HG03342 (cell line): ENCODE data around the gene TES.
"Not testable (repeated sequence)": the region's sequence is repeated elsewhere in the genome, so short reads cannot be mapped to it uniquely, and the experiment has no call there.

ENCODE experiments used
- ATAC-seq: cut with Tn5 transposase; IDR thresholded peaks from one replicate; pipeline ENCODE4 v1.9.1; 2021; ENCODE audit warnings: mild to moderate bottlenecking, moderate library complexity; ENCODE audit not compliant: unreplicated experiment

Gene TES

GRCh38 chr7:116280803-116281202 is 70.5 kb downstream of the TES start:
- no peak for ATAC-seq

GRCh38 chr7:116283595-116284204 is 73.4 kb downstream of the TES start:
- no peak for ATAC-seq

GRCh38 chr7:116284390-116284789 is 74.1 kb downstream of the TES start:
- ATAC-seq = no peak

DNA sequence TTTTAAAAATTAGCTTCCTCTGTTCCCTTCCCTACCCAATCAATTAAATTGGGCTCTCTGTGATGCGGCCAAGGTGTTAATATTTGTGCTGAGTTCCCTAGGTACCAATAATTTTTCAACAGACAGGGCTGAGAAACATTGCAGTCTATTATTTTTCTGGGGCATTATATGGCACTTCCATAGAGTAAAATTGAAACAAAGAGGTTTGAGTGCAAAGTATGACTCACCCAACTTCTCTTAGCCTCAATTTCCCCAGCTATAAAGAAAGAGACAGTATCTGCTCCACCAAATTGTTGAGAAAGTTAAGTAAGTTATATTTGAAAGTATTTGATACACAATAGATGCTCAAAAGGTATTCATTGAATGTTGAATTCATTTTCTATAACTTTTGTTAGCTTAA is 74.9 kb downstream of the TES start:
- ATAC-seq = no peak

DNA sequence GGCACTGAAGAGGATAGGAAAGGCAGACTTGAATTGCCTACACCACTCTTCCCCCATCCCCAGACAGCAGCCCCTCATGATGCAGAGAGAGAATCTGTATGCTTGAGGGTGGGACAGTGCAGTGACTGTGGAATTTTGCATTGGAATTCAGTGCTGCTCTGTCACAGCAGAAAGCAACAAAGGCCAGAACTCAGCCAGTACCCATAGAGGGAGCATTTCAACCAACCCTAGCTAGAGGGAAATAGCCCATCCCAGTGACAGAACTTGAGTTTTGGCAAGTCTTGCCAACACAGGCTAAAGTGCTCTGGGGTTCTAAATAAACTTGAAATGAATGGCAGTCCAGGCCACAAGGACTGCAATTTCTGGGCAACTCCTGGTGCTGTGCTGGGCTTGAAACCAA is 80.4 kb downstream of the TES start:
- no peak for ATAC-seq

- no peak for ATAC-seq
These were observed 81.6 kb downstream of the TES start for GRCh38 chr7:116291937-116292336.

- no peak for ATAC-seq
These were observed 82.0 kb downstream of the TES start for GRCh38 chr7:116292381-116292780.

DNA sequence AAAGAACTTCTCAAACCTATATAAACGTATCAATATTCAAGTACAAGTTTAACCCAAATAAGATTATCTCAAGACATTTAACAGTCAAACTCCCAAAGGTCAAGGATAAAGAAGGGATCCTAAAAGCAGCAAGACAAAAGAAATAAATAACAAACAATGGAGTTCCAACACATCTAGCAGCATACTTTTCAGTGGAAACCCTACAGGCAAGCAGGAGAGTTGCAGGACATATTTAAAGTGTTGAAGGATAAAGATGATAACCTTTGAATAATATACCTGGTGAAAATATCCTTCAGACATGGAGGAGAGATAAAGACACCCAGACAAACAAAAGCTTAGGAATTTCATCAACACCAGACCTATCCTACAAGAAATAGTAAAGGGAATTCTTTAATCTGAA is 82.8 kb downstream of the TES start:
- ATAC-seq = peak; percentile 65

DNA sequence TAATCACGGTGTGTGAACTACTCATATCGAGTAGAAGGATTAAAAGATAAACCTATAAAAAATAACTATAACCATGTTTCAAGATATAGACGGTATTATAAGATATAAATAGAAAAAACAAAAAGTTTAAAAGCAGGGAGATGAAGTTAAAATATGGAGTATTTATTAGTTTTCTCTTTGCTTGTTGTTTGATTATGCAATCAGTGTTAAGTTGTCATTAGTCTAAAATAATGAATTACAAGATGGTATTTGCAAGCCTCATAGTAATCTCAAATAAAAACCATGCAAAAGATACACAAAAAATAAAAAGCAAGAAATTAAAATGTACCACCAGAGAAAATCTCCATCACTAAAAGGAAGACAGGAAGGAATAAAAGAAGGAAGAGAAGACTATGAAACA is 83.3 kb downstream of the TES start:
- no peak for ATAC-seq

GRCh38 chr7:116295903-116296302 is 85.6 kb downstream of the TES start:
- not testable (repeated sequence) for ATAC-seq

DNA sequence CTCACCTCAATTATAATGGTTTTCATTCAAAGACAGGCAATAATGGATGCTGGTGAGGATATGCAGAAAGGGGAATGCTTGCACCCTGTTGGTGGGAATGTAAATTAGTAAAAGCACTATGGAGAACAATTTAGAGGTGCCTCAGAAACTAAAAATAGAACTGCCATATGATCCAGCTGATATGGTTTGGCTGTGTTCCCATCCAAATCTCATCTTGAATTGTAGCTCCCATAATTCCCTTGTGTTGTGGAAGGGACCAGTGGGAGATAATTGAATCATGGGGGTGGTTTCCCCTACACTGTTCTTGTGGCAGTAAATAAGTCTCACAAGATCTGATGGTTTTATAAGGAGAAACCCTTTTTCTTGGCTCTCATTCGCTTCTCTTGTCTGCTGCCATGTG is 87.7 kb downstream of the TES start:
- ATAC-seq = no peak

GRCh38 chr7:116298576-116298975 is 88.2 kb downstream of the TES start:
- ATAC-seq = no peak

- ATAC-seq = no peak
These were observed 95.4 kb downstream of the TES start for GRCh38 chr7:116305485-116306408.

- ATAC-seq = no peak
These were observed 96.2 kb downstream of the TES start for GRCh38 chr7:116306409-116307048.

- no peak for ATAC-seq
These were observed 96.9 kb downstream of the TES start for GRCh38 chr7:116307253-116307652.
